GM08714 (cell line): Measurements from ENCODE around the gene ANKS1A.

ENCODE experiments used
- H3K4me3 ChIP-seq: fragments of 200-500 bp; sonication (Bioruptor generic); 2 replicates; pipeline ENCODE4 v1.5.1; 2014; ENCODE audit warnings: mild to moderate bottlenecking, low read length, inconsistent platforms
- ZNF274 ChIP-seq: IDR thresholded peaks from 2 replicates; pipeline ENCODE4 v1.6.1; 2012; ENCODE audit warnings: mild to moderate bottlenecking, low read depth, low read length

Gene ANKS1A

GRCh38 chr6:35036059-35036827 lies 147.2 kb downstream of the ANKS1A start:
- peak; percentile 23; the same call in 1 of the 2 replicates for TF ChIP-seq ZNF274
- H3K4me3 ChIP-seq = no peak overlapping the region

- H3K4me3 ChIP-seq = no peak overlapping the region
Observed at GRCh38 chr6:35036828-35037663, 148.0 kb downstream of the ANKS1A start.

GRCh38 chr6:35037664-35038038 lies 148.6 kb downstream of the ANKS1A start:
- no peak for TF ChIP-seq ZNF274
- H3K4me3 ChIP-seq = no peak overlapping the region

More at GRCh38 chr6:35036828-35037663, 148.0 kb downstream of the ANKS1A start:
- TF ChIP-seq ZNF274 = no peak

GRCh38 chr6:35038076-35038475 lies 149.0 kb downstream of the ANKS1A start:
- no peak overlapping the region for H3K4me3 ChIP-seq
- TF ChIP-seq ZNF274 = no peak

GRCh38 chr6:35040398-35040797 lies 151.3 kb downstream of the ANKS1A start:
- H3K4me3 ChIP-seq = no peak overlapping the region
- TF ChIP-seq ZNF274 = no peak

- no peak for TF ChIP-seq ZNF274
- no peak overlapping the region for H3K4me3 ChIP-seq
Observed at GRCh38 chr6:35041086-35041861, 152.2 kb downstream of the ANKS1A start.

- H3K4me3 ChIP-seq = no peak overlapping the region
- TF ChIP-seq ZNF274 = no peak
Observed at GRCh38 chr6:35042031-35042815, 153.2 kb downstream of the ANKS1A start.

GRCh38 chr6:35043381-35044130 lies 154.5 kb downstream of the ANKS1A start:
- H3K4me3 ChIP-seq = no peak overlapping the region
- TF ChIP-seq ZNF274 = no peak

- no peak overlapping the region for H3K4me3 ChIP-seq
- no peak for TF ChIP-seq ZNF274
Observed at GRCh38 chr6:35044145-35044745, 155.2 kb downstream of the ANKS1A start.

- no peak overlapping the region for H3K4me3 ChIP-seq
- no peak for TF ChIP-seq ZNF274
Observed at GRCh38 chr6:35044761-35045421, 155.8 kb downstream of the ANKS1A start.

GRCh38 chr6:35046103-35046502 lies 157.0 kb downstream of the ANKS1A start:
- TF ChIP-seq ZNF274 = no peak
- no peak overlapping the region for H3K4me3 ChIP-seq

- H3K4me3 ChIP-seq = no peak overlapping the region
- no peak for TF ChIP-seq ZNF274
Observed at GRCh38 chr6:35046862-35047261, 157.8 kb downstream of the ANKS1A start.
